ENCODE results near the gene SMG6. TPM values are rescaled to one million over a fixed set of nuclear protein-coding genes. Genes with fewer than 3 reads are reported as not detected.

The SMG6 gene
- total and polyA plus RNA-seq, 2 of the 4 experiments (the other 2 are of a cell fraction), result 16.3 to 30.3 TPM

- peak overlapping the region; percentile 94 for H3K4ac ChIP-seq (ENCODE audit: low read depth, low read length)
- peak overlapping the region; percentile 93; the same call in 1 of the 2 replicates for H2BK20ac ChIP-seq (ENCODE audit: low read depth, low read length)
- ATAC-seq (ENCODE audit: low read depth) (peak; percentile 16), DNase-seq (peak; percentile 65)
- peak overlapping the region; percentile 69; the same call in 1 of the 2 replicates for H3K18ac ChIP-seq (ENCODE audit: low read depth, low read length)
- peak overlapping the region; percentile 87 for H2BK120ac ChIP-seq (ENCODE audit: low read depth, low read length)
- peaks cover 4 to 57% of the 10 kb centered on the region in 2 experiments; a peak in 3 of 4 replicates for H3K79me1 ChIP-seq (ENCODE audit: low read depth in 1 of 2, low read length in 2 of 2)
- H3K27me3 ChIP-seq (ENCODE audit: control insufficient read depth, insufficient read depth, low read length), result no peaks in the 10 kb centered on the region
- no CpG with 5 or more reads among the region's 6 CpGs for WGBS, 2 experiments (ENCODE audit: extremely low coverage in 2 of 2, insufficient read length in 1 of 2)
- 0 out of 2 replicates have a peak, but pooled peaks have one; percentile 23 for TF ChIP-seq NFE2L2 (IDR thresholded peaks at IDR 0.05; ENCODE audit: low read depth, low read length)
- no peak for TF ChIP-seq RCOR1 (IDR thresholded peaks at IDR 0.05; ENCODE audit: insufficient replicate concordance, low read length)
- no TSS peak for BruUV-seq (replicated peaks)
- peak overlapping the region; percentile 74 for H2BK15ac ChIP-seq (ENCODE audit: low read depth, low read length)
- H3K36me3 ChIP-seq (ENCODE audit: control insufficient read depth, insufficient read depth, low read length), result peaks cover 7% of the 10 kb centered on the region; the same call in 1 of the 2 replicates
- dilution Hi-C loops (cut with HindIII; ENCODE audit: low sequenced_read_pairs, unreplicated experiment), result no loop called here
- H3K23ac ChIP-seq (ENCODE audit: low read depth, low read length), result peak overlapping the region; percentile 78; the same call in 1 of the 2 replicates
- H3K4me1 ChIP-seq (ENCODE audit: control insufficient read depth, insufficient read depth, low read length), result peaks cover 23% of the 10 kb centered on the region
- peaks cover 19% of the 10 kb centered on the region for H3K9me1 ChIP-seq (ENCODE audit: insufficient read depth, low read length)
- peak overlapping the region; percentile 66; the same call in 1 of the 2 replicates for H4K5ac ChIP-seq (ENCODE audit: low read depth, low read length)
- no peak overlapping the region for H2AK9ac ChIP-seq (replicated peaks; ENCODE audit: low read depth, low read length, poor library complexity)
- H3K4me2 ChIP-seq (ENCODE audit: low read depth, low read length), result peak overlapping the region; percentile 18; the same call in 1 of the 2 replicates
- H2AFZ ChIP-seq (replicated peaks; ENCODE audit: low read length, poor library complexity), result no peak overlapping the region
- peak overlapping the region; percentile 88 for H3K27ac ChIP-seq (ENCODE audit: insufficient read depth, low read length)
- peak overlapping the region; percentile 91 for H2AK5ac ChIP-seq (ENCODE audit: low read depth, low read length)
- no peak overlapping the region for H3K4me3 ChIP-seq (ENCODE audit: insufficient read depth, low read depth, low read length)
- in situ Hi-C loops (cut with MboI; ENCODE audit: low sequenced_read_pairs), result no loop called here
- peak overlapping the region; percentile 95 for H3K14ac ChIP-seq (replicated peaks; ENCODE audit: low read depth, low read length)
- H3K9me3 ChIP-seq (ENCODE audit: control insufficient read depth, insufficient read depth, low read length), result no peaks in the 10 kb centered on the region
- intact Hi-C loops (cut with micrococcal nuclease), result no loop called here
- peak overlapping the region; percentile 92 for H4K91ac ChIP-seq (ENCODE audit: insufficient read depth, low read depth, low read length)
- no peaks in the 10 kb centered on the region for H4K20me1 ChIP-seq (ENCODE audit: insufficient read depth, low read length)
- ChIA-PET CTCF (interaction anchor here (3.0 kb wide), 1 partner anchor 13 kb away, joined by 14 read pairs; no protein-coding TSS in a partner anchor), POLR2A (ENCODE audit: unreplicated experiment) (no interaction called here)
- H2BK5ac ChIP-seq (ENCODE audit: low read depth, low read length, poor library complexity, severe bottlenecking), result peak overlapping the region; percentile 91
- peak overlapping the region; percentile 49 for H3K56ac ChIP-seq (ENCODE audit: extremely low read depth, insufficient read depth, low read length)
- H4K8ac ChIP-seq (ENCODE audit: low read depth in 2 of 2, low read length in 2 of 2), result peak overlapping the region; percentile 63 to 76
- H3K9ac ChIP-seq (ENCODE audit: low read depth, low read length), result no peak overlapping the region
Observed at GRCh38 chr17:2124391-2124790, 179.2 kb downstream of the SMG6 start.
